ENCODE results near the gene TRPM8. TPM values are rescaled to one million over a fixed set of nuclear protein-coding genes. Genes with fewer than 3 reads are reported as not detected.
"Not testable (repeated sequence)": the region's sequence is repeated elsewhere in the genome, so short reads cannot be mapped to it uniquely, and the experiment has no call there.

TRPM8 gene
- total RNA-seq, 2 donors from 2014 or later = not detected

- Histone ChIP-seq H3K27ac (no peak overlapping the region), H3K9me3 (no peaks in the 10 kb centered on the region), H3K4me1 (peaks cover 0 to 5% of the 10 kb centered on the region in 2 donors), H3K36me3 (no peaks in the 10 kb centered on the region), H3K27me3 (no peaks in the 10 kb centered on the region), H3K4me3 (no peak overlapping the region)
- TF ChIP-seq CTCF (IDR thresholded peaks at IDR 0.05) = no peak
- DNase-seq (ENCODE audit: low spot score) = no peak
These were observed 47.4 kb downstream of the TRPM8 start for GRCh38 chr2:233964581-233964980.

- TF ChIP-seq CTCF (IDR thresholded peaks at IDR 0.05) = no peak
- no peak overlapping the region for H3K27ac ChIP-seq
- no peaks in the 10 kb centered on the region for H3K36me3 ChIP-seq
- no peaks in the 10 kb centered on the region for H3K27me3 ChIP-seq
- DNase-seq (ENCODE audit: low spot score) = no peak
- peaks cover 0 to 5% of the 10 kb centered on the region in 2 donors for H3K4me1 ChIP-seq
- H3K9me3 ChIP-seq = no peaks in the 10 kb centered on the region
- H3K4me3 ChIP-seq = no peak overlapping the region
These were observed 47.9 kb downstream of the TRPM8 start for GRCh38 chr2:233965032-233965603.

- H3K4me1 ChIP-seq; H3K4me3 ChIP-seq; DNase-seq (ENCODE audit: low spot score); H3K27ac ChIP-seq; H3K27me3 ChIP-seq; H3K9me3 ChIP-seq; H3K36me3 ChIP-seq: not testable (repeated sequence)
These were observed 48.5 kb downstream of the TRPM8 start for GRCh38 chr2:233965646-233966045.

GRCh38 chr2:233966388-233966787, 49.2 kb downstream of the TRPM8 start:
- Histone ChIP-seq H3K4me3 (no peak overlapping the region), H3K27me3 (no peaks in the 10 kb centered on the region), H3K9me3 (no peaks in the 10 kb centered on the region), H3K4me1 (peaks cover 0 to 5% of the 10 kb centered on the region in 2 donors), H3K36me3 (no peaks in the 10 kb centered on the region), H3K27ac (peak overlapping the region in 1 of 2 donors; percentile 57)
- TF ChIP-seq CTCF (IDR thresholded peaks at IDR 0.05) = no peak
- DNase-seq (ENCODE audit: low spot score) = no peak

GRCh38 chr2:233967164-233967563, 50.0 kb downstream of the TRPM8 start:
- H3K27ac ChIP-seq = no peak overlapping the region
- H3K27me3 ChIP-seq = no peaks in the 10 kb centered on the region
- peaks cover 0 to 5% of the 10 kb centered on the region in 2 donors for H3K4me1 ChIP-seq
- H3K4me3 ChIP-seq = no peak overlapping the region
- H3K9me3 ChIP-seq = no peaks in the 10 kb centered on the region
- no peak for DNase-seq (ENCODE audit: low spot score)
- H3K36me3 ChIP-seq = no peaks in the 10 kb centered on the region
- no peak for TF ChIP-seq CTCF (IDR thresholded peaks at IDR 0.05)

GRCh38 chr2:233968556-233968955, 51.4 kb downstream of the TRPM8 start:
- no peaks in the 10 kb centered on the region for H3K27me3 ChIP-seq
- no peak for DNase-seq (ENCODE audit: low spot score)
- H3K36me3 ChIP-seq = no peaks in the 10 kb centered on the region
- H3K4me1 ChIP-seq = peaks cover 0 to 5% of the 10 kb centered on the region in 2 donors
- no peak for TF ChIP-seq CTCF (IDR thresholded peaks at IDR 0.05)
- H3K4me3 ChIP-seq = no peak overlapping the region
- H3K9me3 ChIP-seq = no peaks in the 10 kb centered on the region
- H3K27ac ChIP-seq = no peak overlapping the region

- H3K36me3 ChIP-seq; H3K4me1 ChIP-seq; H3K9me3 ChIP-seq; DNase-seq (ENCODE audit: low spot score); H3K27me3 ChIP-seq; H3K27ac ChIP-seq; H3K4me3 ChIP-seq: not testable (repeated sequence)
These were observed 55.3 kb downstream of the TRPM8 start for GRCh38 chr2:233972460-233972859.

All from right atrium auricular region (tissue), 2 donors.